ENCODE results near the gene IFNAR1. TPM values are rescaled to one million over a fixed set of nuclear protein-coding genes. Genes with fewer than 3 reads are reported as not detected.

IFNAR1 gene
- total and polyA plus RNA-seq, 2 of the 4 experiments (the other 2 are of a cell fraction) = 7.8 to 9.9 TPM

GRCh38 chr21:33305938-33306337, 18.8 kb upstream of the IFNAR1 start:
- no peak for ATAC-seq (ENCODE audit: low read depth)

More at GRCh38 chr21:33305938-33306337, 18.8 kb upstream of the IFNAR1 start:
- H3K9me3 ChIP-seq (ENCODE audit: control insufficient read depth, insufficient read depth, low read length) = peaks cover 2% of the 10 kb centered on the region; the same call in 1 of the 2 replicates
- no peak overlapping the region for H4K8ac ChIP-seq (ENCODE audit: low read depth in 2 of 2, low read length in 2 of 2)
- no peak overlapping the region for H4K91ac ChIP-seq (ENCODE audit: insufficient read depth, low read depth, low read length)
- H4K5ac ChIP-seq (ENCODE audit: low read depth, low read length) = no peak overlapping the region
- H2BK15ac ChIP-seq (ENCODE audit: low read depth, low read length) = no peak overlapping the region
- TF ChIP-seq MAFK (IDR thresholded peaks at IDR 0.05; ENCODE audit: low read depth, low read length) (no peak), POLR2A (IDR thresholded peaks at IDR 0.05; ENCODE audit: low read depth, low read length) (no peak), ELK1 (IDR thresholded peaks at IDR 0.05; ENCODE audit: borderline replicate concordance, low read depth, low read length) (no peak), RAD21 (IDR thresholded peaks at IDR 0.05; ENCODE audit: low read length) (no peak), MAZ (IDR thresholded peaks at IDR 0.05; ENCODE audit: borderline replicate concordance, low read depth, low read length) (no peak), CHD1 (IDR thresholded peaks at IDR 0.05; ENCODE audit: low read depth, low read length) (no peak), RFX5 (IDR thresholded peaks at IDR 0.05; ENCODE audit: low read depth, low read length) (no peak), BHLHE40 (IDR thresholded peaks at IDR 0.05; ENCODE audit: low read depth, low read length) (no peak), MXI1 (IDR thresholded peaks at IDR 0.05; ENCODE audit: borderline replicate concordance, low read depth, low read length) (no peak), RCOR1 (IDR thresholded peaks at IDR 0.05; ENCODE audit: insufficient replicate concordance, low read length) (no peak), SMC3 (IDR thresholded peaks at IDR 0.05; ENCODE audit: low read depth, low read length) (no peak), USF2 (IDR thresholded peaks at IDR 0.05; ENCODE audit: low read depth, low read length) (no peak)
- no peak overlapping the region for H3K27ac ChIP-seq (ENCODE audit: insufficient read depth, low read length)
- no peak overlapping the region for H2AK5ac ChIP-seq (ENCODE audit: low read depth, low read length)
- no CpG with 5 or more reads among the region's 2 CpGs for WGBS, 2 experiments (ENCODE audit: extremely low coverage in 2 of 2, insufficient read length in 1 of 2)
- no peak overlapping the region for H2AK9ac ChIP-seq (replicated peaks; ENCODE audit: low read depth, low read length, poor library complexity)
- H3K9ac ChIP-seq (ENCODE audit: low read depth, low read length) = no peak overlapping the region
- no peaks in the 10 kb centered on the region for H3K36me3 ChIP-seq (ENCODE audit: control insufficient read depth, insufficient read depth, low read length)
- intact Hi-C loops (cut with micrococcal nuclease) = loop anchor here (1.0 kb wide), 1 partner anchor 33 kb away; no protein-coding TSS in a partner anchor
- H3K14ac ChIP-seq (replicated peaks; ENCODE audit: low read depth, low read length) = no peak overlapping the region
- ChIA-PET POLR2A (ENCODE audit: unreplicated experiment) (no interaction called here), CTCF (no interaction called here)
- BruUV-seq (replicated peaks) = no TSS peak
- no peak overlapping the region for H3K4me2 ChIP-seq (ENCODE audit: low read depth, low read length)
- H3K9me1 ChIP-seq (ENCODE audit: insufficient read depth, low read length) = no peaks in the 10 kb centered on the region
- no peak for DNase-seq
- no peak overlapping the region for H3K18ac ChIP-seq (ENCODE audit: low read depth, low read length)
- no peak overlapping the region for H2BK120ac ChIP-seq (ENCODE audit: low read depth, low read length)
- no peak overlapping the region for H3K56ac ChIP-seq (ENCODE audit: extremely low read depth, insufficient read depth, low read length)
- H3K79me1 ChIP-seq (ENCODE audit: low read depth in 1 of 2, low read length in 2 of 2) = no peaks in the 10 kb centered on the region
- peaks cover 4% of the 10 kb centered on the region for H3K4me1 ChIP-seq (ENCODE audit: control insufficient read depth, insufficient read depth, low read length)
- no peak overlapping the region for H3K4ac ChIP-seq (ENCODE audit: low read depth, low read length)
- no peaks in the 10 kb centered on the region for H4K20me1 ChIP-seq (ENCODE audit: insufficient read depth, low read length)
- H3K23ac ChIP-seq (ENCODE audit: low read depth, low read length) = no peak overlapping the region
- no peak overlapping the region for H2AFZ ChIP-seq (replicated peaks; ENCODE audit: low read length, poor library complexity)
- no peak overlapping the region for H3K4me3 ChIP-seq (ENCODE audit: insufficient read depth, low read depth, low read length)
- H2BK5ac ChIP-seq (ENCODE audit: low read depth, low read length, poor library complexity, severe bottlenecking) = no peak overlapping the region
- H2BK20ac ChIP-seq (ENCODE audit: low read depth, low read length) = no peak overlapping the region
- H3K27me3 ChIP-seq (ENCODE audit: control insufficient read depth, insufficient read depth, low read length) = 0 out of 2 replicates have a peak, but pooled peaks cover 4% of the 10 kb centered on the region
- in situ Hi-C loops (cut with MboI; ENCODE audit: low sequenced_read_pairs) = no loop called here
- dilution Hi-C loops (cut with HindIII; ENCODE audit: low sequenced_read_pairs, unreplicated experiment) = no loop called here

Data from IMR-90 (cell line).